Activated CD4-positive, alpha-beta T cell treated with anti-CD3 and anti-CD28 coated beads for 48 hours (primary cell): ENCODE data around the gene NTN3.
"Not testable (repeated sequence)": the region's sequence is repeated elsewhere in the genome, so short reads cannot be mapped to it uniquely, and the experiment has no call there.

Source experiments
- DNase-seq: peaks from one replicate; pipeline ENCODE4 v3.0.0-alpha.2; 2020

The NTN3 gene

DNA sequence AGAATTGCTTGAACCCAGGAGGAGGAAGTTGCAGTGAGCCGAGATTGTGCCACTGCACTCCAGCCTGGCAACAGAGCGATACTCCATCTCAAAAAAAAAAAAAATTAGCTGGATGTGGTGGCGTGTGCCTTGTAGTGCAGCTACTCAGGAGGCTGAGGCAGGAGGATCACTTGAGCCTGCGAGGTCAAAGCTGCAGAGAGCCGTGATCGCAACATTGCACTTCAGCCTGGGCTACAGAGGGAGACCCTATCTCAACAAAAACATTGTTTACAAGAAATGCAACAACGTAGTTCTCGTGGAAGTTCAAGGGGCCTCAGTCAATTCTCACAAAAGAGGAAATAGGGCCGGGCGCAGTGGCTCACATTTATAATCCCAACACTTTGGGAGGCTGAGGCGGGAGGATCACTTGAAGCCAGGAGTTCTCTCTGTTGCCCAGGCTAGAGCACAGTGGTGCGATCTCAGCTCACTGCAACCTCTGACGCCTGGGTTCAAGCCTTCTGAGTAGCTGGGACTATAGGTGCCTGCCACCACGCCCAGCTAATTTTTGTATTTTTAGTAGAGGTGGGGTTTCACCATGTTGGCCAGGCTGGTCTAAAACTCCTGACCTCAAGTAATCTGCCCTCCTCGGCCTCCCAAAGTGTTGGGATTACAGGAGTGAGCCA, 29.8 kb upstream of the NTN3 start:
- not testable (repeated sequence) for DNase-seq

DNA sequence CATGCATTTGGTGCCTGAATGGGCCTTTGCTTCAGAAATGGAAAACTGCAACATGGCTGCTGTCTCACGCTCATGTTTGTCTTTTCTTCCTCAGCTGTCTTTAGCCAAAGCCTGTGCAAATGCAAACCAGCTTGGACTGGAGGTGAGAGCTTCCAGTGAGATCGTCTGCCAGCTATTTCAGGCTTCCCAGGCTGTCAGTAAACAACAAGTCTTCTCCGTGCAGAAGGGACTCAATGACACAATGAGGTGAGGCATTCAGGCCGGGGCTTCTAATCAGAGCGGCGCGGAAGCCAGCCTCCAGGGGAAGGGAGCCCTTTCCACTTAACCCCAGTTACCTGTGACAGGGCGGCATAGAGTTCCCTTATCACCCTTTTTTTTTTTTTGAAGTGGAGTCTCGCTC, 27.5 kb upstream of the NTN3 start:
- no peak for DNase-seq

DNA sequence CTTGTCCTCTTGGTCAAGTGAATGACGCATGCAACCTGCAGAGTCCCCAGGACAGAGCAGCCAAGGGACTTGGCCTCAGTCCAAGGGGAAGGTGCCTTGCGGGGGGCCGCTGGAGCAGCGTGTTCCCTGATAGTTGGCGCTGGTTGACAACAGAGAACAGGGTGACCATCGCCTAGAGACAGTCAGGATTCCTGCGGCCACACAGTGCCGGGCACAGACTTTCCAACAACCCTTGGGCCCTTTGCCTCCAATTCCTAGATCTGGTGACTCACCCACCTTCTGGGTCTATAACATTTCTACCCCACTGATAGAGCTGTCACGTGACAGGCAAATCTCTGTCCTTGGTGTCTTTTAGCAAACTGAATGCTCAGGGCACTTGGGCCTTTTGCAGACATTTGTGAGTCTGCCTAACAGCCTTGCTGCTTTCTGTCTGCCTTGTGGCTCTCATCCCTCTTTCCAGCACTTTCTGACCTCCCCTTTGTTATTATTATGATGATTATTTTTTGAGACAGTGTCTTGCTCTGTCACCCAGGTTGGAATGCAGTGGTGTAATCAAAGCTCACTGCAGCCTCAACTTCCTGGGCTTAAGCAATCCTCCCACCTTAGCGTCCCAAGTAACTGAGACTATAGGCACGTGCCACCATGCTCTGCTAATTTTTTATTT, 23.0 kb upstream of the NTN3 start:
- no peak for DNase-seq

DNA sequence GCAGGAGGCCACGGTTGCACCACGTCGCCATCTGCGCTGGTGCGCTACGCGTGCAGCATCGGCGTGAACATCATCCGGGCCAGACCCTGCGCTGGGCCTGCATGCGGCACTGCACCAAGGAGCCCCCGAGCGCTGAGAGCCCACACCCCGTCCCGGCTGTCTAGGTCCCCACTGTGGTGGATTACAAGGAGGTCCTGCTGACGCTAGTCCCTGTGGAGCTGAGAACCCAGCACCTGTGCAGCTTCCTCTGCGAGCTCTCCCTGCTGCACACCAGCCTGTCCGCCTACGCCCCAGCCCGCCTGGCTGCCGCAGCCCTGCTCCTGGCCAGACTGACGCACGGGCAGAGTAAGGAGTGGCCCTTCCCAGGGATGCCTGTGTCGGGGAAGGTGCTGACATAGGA, 22.0 kb upstream of the NTN3 start:
- no peak for DNase-seq

DNA sequence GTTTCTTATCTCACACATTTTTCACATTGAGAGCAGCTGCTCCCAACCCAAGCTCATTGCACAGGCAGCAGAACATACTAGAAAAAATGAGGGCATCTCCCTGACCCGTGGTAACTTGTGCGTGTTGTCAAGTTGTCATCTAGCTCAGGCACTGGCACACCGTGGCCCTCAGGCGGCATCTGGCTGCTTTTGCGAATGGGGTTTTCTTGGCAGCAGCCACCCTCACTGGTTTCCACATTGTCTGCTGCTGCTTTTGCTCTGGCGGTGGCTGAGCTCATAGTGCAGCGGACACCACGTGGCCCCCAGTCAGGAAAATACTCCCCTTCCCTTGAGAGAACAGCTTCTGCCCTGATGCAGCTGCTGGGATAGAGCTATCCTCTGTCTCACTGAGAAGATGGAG, 20.6 kb upstream of the NTN3 start:
- DNase-seq: no peak

DNA sequence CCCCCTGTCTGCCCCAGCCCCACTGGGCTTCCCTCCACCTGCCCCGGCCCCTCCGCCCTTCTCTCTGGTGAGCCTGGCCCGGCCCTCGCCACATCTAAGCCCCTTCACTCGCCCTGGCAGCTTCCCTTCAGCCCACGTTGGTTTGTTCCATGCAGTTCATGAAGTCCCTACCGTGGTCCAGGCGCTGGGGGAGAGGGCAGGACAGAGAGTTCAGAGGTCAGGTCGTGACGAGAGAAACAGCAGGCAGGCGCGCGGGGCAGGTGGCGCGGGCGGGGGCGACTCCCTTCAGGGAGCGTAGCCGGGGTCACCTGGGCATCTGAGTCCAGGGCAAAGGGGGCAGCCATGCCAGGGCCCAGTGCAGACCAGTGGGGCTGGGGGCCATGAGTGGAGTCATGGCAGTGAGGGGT, 20.1 kb upstream of the NTN3 start:
- no peak for DNase-seq

DNA sequence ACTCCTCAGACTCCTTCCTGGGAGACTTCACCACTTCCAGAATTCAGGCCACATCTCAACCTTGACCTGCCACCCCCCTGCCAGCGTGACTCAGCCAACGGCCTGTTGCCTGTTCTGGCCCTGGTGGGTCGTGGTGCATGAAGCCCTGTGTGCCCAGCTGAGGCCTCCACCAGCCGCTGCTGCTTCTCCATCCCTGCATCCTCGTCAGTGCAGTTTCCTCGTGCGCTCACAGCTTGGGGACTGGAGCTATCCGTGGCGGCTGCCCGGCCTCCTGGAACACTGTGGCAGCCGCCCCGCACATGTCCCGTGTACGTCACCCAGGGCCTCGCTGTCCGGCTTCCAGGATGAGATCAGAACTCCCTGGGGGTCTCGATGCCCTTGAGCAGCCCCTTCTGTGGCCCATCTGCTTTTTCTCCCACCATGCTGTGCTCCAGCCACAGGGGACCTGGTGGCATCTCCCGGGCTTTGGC, 19.2 kb upstream of the NTN3 start:
- DNase-seq: no peak

DNA sequence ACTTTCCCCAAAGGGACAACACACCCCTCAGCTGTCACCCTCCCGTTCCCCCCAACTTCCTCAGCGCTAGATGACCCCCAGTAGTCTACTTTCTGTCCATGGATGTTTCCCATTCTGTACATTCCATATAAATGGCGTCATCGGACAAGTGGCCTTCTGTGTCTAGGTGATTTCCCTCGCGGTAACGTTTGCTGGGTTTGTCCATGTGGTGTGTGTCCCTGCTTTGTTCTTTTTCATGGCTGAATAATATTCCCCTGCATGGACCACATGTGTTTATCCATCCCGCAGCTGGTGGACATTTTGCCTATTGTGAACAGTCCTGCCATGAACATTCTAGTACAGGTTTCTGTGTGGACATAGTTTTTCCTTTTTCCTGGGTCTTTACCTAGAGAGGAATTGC, 18.4 kb upstream of the NTN3 start:
- no peak for DNase-seq

DNA sequence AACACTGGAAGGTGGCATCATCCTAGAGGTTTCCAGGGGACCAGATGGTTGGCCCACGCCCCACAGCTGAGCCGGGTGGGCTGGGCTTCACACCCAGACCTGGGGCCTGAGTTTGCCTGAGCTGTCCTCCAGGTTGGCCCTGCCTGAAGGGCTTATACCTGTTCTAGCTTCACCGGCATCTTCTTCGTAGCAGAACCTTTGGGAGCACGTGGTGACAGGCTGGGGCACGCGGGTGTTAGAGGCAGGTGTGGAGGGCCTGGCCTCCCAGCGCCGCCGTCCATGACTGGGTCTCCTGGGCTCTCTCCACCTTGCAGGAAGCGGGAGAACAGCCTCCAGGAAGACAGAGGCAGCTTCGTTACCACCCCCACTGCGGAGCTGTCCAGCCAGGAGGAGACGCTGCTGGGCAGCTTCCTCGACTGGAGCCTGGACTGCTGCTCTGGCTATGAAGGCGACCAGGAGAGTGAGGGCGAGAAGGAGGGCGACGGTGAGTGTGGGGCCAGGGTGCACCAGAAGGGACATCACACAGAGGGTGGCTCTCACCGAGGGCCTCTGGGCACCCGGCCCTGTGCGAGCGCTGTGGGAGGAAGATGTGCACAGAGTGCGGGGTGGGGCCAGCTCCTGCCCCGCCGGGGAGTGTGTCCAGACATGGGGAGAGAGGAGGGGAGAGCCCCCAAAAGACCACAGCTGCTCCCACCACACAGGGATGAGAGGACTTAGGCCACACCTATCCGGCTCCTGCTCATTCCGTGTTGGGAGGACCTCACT, 15.8 kb upstream of the NTN3 start:
- DNase-seq: no peak

DNA sequence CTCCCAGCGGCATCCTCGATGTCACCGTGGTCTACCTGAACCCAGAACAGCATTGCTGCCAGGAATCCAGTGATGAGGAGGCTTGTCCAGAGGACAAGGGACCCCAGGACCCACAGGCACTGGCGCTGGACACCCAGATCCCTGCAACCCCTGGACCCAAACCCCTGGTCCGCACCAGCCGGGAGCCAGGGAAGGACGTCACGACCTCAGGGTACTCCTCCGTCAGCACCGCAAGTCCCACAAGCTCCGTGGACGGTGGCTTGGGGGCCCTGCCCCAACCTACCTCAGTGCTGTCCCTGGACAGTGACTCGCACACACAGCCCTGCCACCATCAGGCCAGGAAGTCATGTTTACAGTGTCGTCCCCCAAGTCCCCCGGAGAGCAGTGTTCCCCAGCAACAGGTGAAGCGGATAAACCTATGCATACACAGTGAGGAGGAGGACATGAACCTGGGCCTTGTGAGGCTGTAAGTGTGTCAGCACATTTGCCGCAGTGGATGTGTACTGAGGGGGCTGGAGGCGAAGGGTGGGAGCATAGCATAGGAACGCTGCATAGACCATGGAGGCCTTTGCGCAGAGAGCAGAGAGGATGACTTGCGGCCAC, 14.4 kb upstream of the NTN3 start:
- no peak for DNase-seq

DNA sequence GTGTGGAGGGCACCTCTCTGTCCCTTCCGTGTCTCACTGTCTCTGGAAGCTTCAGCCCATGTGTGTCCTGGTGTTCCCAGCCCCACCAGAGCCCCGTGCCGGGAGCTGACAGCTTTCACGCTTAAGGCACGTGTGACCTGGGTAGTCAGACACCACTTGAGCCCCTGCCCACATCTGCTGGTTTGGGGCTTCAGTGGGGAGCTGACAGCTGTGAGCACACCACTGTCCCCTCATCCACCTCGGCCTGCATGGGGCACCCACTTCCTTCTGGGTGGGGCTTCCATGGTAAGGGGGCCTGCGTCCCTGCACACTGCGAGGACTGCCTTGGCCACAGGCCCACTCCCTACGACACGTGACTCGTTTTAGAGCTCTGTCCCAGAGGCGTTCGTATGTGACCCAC, 13.8 kb upstream of the NTN3 start:
- no peak for DNase-seq

DNA sequence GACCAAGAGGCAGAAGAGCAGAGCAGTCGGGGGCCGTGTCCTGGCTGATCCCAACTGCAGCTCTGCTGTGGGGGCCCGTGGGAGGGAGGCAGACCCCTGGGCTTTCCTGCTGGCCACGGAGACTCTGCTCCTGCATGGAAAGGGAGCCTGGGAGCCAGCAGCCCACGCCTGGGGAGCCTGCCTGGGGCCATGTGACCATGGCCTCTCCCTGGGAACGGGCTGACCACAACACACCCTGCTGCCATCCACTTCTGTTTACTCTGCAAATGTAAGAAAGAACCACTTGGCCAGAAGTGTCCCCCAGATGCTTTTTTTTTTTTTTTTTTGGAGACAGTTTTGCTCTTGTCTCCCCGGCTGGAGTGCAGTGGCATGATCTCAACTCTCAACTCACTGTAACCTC, 13.2 kb upstream of the NTN3 start:
- no peak for DNase-seq

DNA sequence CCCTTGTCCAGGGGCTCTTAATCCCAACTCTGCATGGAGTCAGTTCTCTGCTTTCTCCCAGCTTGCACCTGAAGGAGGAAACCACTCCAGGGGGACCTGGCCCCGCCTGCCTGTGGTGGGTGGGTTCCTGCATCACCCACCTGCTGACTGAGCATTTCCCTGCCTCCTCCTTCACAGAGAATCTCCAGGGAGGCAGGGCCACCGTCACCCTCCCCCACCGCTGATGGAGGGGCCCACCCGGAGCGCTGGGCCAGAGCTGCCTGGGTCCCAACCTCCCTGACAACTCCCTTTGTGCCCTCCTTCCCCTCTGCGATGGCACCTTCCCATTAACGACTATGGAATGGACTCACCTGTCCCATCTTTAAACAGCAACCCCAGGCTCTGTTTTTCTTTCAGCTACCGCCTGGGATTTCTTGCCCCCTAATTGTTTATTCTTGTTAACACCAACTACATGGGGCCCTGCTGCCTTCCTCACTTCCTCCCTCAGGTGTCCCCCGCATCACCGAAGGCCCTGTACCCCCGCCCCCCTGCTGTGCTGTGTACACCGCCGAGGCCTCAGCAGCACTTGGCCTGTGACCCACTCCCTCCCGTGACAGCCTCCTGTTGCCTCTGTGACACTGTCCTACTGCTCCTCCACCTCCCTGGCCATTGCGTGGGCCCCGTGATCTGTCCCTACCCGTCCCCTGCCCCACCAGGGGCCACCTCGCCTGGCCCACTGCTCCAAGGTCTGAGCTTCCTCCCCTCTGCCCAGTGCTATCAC, 12.0 kb upstream of the NTN3 start:
- DNase-seq: no peak

DNA sequence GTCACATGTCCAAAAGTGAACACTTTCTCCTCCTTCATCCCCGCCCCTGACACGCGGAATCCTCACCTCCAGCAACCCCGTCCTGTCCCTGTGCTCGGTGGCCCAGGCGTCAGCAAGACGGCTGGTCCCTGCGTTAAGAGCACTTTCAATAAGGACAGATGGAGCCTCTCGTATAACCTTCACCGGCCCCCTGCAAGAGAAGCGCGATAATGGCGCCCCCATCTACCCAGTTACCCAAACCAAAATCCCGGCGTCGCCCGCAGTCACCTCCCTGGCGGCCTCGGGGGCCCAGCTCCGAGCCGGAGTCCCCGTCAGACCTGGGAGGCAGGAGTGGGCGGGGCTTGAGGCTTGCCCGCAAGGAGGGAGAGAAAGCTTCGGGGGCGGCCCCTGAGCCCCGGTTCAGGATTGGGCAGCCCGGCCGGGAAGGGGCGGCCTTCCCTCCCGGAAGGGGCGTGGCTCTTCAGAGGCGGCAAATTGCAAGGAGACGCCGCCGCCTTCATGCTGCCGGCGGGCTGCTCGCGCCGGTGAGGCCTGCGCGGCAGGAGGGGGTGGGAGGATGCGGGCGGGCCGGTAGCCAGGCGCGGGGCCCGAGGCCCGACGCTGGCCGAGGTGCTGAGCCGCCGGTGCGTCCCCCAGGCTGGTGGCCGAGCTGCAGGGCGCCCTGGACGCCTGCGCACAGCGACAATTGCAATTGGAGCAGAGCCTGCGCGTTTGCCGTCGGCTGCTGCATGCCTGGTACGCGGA, 11.3 kb upstream of the NTN3 start, which contains the start of gene TEDC2:
TEDC2 (plus strand) TSS at position 463 of the 744 bp plus-strand sequence; CDS start at position 499, 36 bp downstream.
- peak; percentile 99 for DNase-seq

DNA sequence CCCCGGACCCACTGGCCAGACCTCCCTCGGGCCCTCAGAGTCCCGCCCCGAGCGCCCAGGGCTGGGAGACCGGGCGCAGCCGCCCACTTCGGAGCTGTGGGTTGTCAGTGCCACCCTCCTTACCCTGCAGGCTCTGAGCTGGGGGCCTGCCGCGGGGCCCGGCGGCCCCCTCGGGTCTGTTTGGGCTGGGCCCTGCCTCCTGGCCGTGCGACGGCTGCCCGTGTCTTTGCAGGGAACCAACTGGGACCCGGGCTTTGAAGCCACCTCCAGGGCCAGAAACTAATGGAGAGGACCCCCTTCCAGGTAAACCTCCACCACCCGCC, 10.7 kb upstream of the NTN3 start:
- no peak for DNase-seq

DNA sequence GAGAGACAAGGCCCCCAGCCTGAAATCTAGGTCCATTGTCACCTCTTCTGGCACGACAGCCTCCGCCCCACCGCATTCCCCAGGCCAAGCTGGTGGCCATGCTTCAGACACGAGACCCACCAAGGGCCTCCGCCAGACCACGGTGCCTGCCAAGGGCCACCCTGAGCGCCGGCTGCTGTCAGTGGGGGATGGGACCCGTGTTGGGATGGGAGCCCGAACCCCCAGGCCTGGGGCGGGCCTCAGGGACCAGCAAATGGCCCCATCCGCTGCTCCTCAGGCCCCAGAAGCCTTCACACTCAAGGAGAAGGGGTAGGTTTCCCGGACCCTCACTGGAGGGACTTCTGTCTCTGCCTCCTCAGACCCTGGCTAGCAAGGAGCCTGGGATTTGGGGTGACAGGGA, 10.2 kb upstream of the NTN3 start:
- no peak for DNase-seq

DNA sequence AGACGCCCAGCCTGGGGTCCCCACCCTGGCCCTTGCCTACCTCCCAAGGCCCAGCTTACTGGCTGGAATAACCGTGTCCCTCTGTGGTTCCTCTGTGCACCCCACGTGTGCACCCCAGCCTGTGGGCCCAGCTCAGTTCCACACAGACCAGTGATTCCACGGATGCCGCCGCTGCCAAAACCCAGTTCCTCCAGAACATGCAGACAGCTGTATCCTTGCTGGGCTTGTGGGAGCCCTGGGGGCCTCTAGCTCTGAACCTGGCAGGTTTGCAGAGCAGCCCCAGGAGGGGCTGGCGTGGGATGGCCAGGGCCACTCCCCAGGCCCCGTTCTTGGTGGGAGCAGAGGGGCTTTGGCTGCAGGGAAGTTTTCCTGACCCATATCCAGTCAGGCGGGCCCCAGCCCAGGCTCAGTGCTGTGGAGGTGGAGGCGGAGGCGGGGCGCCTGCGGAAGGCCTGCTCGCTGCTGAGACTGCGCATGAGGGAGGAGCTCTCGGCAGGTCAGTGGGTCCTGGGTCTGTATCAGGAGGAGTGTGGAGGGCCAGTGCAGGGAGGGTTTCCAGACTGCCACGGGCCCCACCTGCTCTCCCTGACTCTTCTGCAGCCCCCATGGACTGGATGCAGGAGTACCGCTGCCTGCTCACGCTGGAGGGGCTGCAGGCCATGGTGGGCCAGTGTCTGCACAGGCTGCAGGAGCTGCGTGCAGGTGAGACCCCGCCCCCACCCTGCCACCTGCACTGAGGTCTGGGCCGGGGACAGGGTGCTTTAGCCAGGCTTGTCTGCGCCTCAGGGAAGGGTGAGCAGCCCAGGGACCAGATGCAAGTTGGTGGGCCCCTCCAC, 8.8 kb upstream of the NTN3 start:
- no peak for DNase-seq

DNA sequence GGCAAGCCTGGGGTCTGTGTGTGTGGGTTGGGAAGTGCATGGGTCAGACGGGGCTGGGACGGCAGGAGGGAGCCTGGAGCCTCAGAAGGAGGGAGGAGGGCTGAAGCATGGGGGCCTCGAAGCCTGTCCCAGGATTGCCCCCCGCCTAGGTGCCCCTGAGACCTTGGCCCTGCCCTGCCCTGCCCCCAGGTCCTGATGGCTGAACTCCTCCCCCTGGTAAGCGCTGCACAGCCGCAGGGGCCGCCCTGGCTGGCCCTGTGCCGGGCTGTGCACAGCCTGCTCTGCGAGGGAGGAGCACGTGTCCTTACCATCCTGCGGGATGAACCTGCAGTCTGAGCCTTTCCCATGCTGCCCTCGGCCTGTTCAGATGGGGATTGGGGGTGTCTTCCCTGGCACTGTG, 6.8 kb upstream of the NTN3 start:
- no peak for DNase-seq

DNA sequence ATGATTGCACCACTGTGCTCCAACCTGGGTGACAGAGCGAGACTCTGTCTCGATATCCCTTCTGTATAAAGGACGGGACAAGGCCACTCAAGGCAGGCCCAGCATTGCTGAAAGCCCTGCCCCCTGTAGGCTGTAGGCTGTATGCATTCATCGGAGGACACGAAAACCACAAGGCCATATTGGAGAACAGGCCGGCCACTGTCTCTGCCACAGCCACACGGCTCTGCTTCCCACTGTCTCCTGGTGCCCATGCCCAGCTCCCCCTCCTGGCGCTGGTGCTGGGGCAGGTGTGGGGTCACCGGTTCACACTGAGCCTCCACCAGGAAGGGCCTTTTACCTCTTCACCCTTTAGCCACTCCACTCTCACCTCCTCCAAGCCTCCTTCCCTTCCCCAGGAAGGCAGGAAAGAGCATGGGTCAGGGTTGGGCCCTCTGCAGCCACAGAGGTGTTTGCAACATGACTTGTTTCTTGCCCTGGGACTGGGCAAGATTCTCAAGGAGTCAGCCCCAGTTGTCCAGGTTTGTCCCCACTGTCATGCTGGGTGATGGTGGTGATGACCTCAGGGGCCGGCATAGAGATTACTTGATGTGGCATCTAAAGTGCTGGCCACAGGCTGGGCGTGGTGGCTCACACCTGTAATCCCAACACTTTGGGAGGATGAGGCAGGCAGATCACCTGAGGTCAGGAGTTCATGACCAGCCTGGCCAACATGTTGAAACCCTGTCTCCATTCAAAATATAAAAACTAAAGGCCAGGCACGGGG, 5.3 kb upstream of the NTN3 start:
- no peak for DNase-seq
